SK-N-MC (cell line): ENCODE results near the gene PTPRK.

Experiments used
- EZH2 ChIP-seq: fragments of 200-600 bp; sonication (generic); IDR thresholded peaks from one replicate; pipeline ENCODE4 v1.6.1; 2017; ENCODE audit warnings: antibody characterized with exemption
- POLR2AphosphoS5 ChIP-seq: IDR thresholded peaks from 2 replicates; pipeline ENCODE4 v1.6.1; 2012; ENCODE audit warnings: mild to moderate bottlenecking, low read depth, low read length, borderline replicate concordance

DNA sequence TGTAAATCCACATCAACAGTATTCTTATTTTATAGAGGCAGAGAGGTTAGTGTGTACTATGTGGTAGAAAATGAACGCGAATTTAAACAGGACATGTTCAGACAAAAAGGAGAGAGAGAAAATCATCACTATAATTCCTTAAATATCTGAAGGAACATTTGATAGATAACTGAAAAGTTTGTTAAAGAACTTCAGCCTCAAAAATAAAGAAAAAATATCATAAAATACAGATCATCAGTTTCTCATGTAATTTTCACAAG lies 169.2 kb downstream of the PTPRK start:
- TF ChIP-seq EZH2 (no peak), POLR2AphosphoS5 (no peak)
